Activated T-helper 1 cell treated with anti-CD3 and anti-CD28 coated beads, Interleukin-12 subunit alpha, Interleukin-12 subunit beta, Interleukin-2, Interleukin-4 antibody, amounts not matched to agents 30 ng/mL and 10 ng/mL and 1 ng/mL, durations not matched to agents 14 hours and 24 hours and 36 hours (primary cell): ENCODE results near the gene BBS1. TPM values are rescaled to one million over a fixed set of nuclear protein-coding genes. Genes with fewer than 3 reads are reported as not detected.
"Not testable (repeated sequence)": the region's sequence is repeated elsewhere in the genome, so short reads cannot be mapped to it uniquely, and the experiment has no call there.

Experiments used
- DNase-seq: peaks from one replicate; pipeline ENCODE4 v3.0.0; 2021; ENCODE audit warnings: low spot score
- H3K27ac Mint-ChIP-seq: one replicate; pipeline ENCODE4 v1.8.0; 2021; ENCODE audit warnings: mild to moderate bottlenecking, mixed read lengths
- H3K27me3 Mint-ChIP-seq: one replicate; pipeline ENCODE4 v1.8.0; 2022; ENCODE audit warnings: mild to moderate bottlenecking, moderate library complexity, mixed read lengths; ENCODE audit not compliant: insufficient read depth
- H3K36me3 Mint-ChIP-seq: one replicate; pipeline ENCODE4 v1.8.0; 2021; ENCODE audit warnings: low read depth, mixed read lengths
- H3K4me1 Mint-ChIP-seq: one replicate; pipeline ENCODE4 v1.8.0; 2021; ENCODE audit warnings: low read depth, mixed read lengths
- H3K4me3 Mint-ChIP-seq: one replicate; pipeline ENCODE4 v1.8.0; 2021; ENCODE audit warnings: mild to moderate bottlenecking, moderate library complexity, mixed read lengths
- H3K9me3 Mint-ChIP-seq: one replicate; pipeline ENCODE4 v1.8.0; 2021; ENCODE audit warnings: mixed read lengths
- intact Hi-C: fragments of 100-400 bp; cut with micrococcal nuclease; formaldehyde crosslinking; loops from one replicate; pipeline ENCODE4 v1.15.1; 2024
- total RNA-seq: library from RNA; stranded (reverse); gene quantifications from 2 replicates; pipeline ENCODE4 v1.2.3, GENCODE V29; 2022

Gene BBS1
- total RNA-seq, 1 donor from 2014 or later: 18.1 TPM

DNA sequence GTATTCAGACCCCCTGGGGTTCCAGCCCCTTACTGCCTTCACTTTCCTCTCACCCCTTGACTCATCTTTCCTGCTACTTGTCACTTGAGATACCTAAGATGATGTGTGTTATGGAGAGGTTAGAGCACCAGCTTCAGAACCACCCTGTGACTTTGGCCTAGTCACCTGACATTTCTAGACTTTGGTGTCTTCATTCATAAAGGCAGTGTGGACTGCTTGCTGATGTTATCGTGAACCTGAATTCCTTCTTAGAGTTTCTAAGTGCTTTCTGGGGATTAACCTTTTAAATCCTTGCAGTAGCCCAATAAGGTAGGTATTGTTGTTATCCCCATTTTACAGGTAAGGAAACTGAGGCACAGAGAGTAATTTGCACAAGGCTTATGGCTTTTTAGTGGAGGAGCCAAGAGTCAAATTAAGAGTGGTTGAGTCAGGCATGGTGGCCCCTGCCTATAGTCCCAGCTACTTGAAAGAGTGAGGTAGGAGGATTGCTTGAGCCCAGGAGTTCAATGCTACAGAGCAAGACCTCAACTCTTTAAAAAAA lies 5.1 kb upstream of the BBS1 start:
- intact Hi-C loops: no loop called here
- no peaks in the 10 kb centered on the region for H3K27me3 Mint-ChIP-seq
- peaks cover 17% of the 10 kb centered on the region for H3K36me3 Mint-ChIP-seq
- H3K27ac Mint-ChIP-seq: no peak overlapping the region
- H3K4me3 Mint-ChIP-seq: no peak overlapping the region
- H3K9me3 Mint-ChIP-seq: no peaks in the 10 kb centered on the region
- no peak for DNase-seq
- no peaks in the 10 kb centered on the region for H3K4me1 Mint-ChIP-seq

DNA sequence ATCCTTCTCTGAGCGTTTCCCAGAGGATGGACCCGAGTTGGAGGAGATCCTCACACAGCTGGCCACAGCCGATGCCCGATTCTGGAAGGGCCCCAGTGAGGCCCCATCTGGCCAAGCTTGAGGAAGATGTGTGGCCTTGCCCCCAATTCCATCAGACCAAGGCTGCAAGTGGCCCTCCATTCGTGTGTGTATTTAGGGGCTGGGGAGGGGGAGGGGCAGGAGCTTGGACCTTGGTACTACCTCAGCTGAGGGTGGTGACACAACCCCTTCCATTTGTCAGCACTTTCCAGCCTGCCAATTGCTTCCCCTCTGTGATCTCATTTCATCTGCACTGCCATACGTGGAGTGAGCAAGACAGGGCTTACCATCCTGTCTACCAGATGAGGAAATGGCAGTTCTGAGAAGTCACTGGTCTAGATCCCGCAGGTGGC lies 1.3 kb upstream of the BBS1 start:
- no peak overlapping the region for H3K27ac Mint-ChIP-seq
- DNase-seq: no peak

DNA sequence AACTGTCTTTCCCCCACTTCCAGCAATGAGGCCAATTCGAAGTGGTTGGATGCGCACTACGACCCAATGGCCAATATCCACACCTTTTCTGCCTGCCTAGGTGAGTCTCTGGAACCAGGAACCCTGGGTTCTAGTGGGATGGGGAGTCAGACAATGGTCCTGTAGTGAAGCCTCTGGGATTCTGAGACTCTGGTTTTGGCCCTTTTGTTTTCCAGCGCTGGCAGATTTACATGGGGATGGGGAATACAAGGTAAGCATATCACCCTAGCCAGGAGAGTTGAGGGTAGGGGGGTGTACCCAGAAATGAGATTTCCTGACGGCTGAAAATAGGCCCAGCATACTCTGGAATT lies 530 bp downstream of the BBS1 start:
- no peaks in the 10 kb centered on the region for H3K9me3 Mint-ChIP-seq
- H3K36me3 Mint-ChIP-seq: peaks cover 7% of the 10 kb centered on the region
- peak overlapping the region; percentile 90 for H3K4me3 Mint-ChIP-seq
- intact Hi-C loops: loop anchor here (1.0 to 2.0 kb wide), 4 partner anchors 31 to 167 kb away; partner anchors contain the start of genes ACTN3, DPP3, PELI3 and ZDHHC24
- H3K27ac Mint-ChIP-seq: peak overlapping the region; percentile 61
- no peaks in the 10 kb centered on the region for H3K27me3 Mint-ChIP-seq
- peaks cover 10% of the 10 kb centered on the region for H3K4me1 Mint-ChIP-seq
- DNase-seq: no peak

More for the DNA sequence above, 1.3 kb upstream of the BBS1 start:
- H3K4me1 Mint-ChIP-seq: peaks cover 10% of the 10 kb centered on the region
- no peak overlapping the region for H3K4me3 Mint-ChIP-seq
- intact Hi-C loops: no loop called here
- H3K9me3 Mint-ChIP-seq: no peaks in the 10 kb centered on the region
- H3K36me3 Mint-ChIP-seq: peaks cover 10% of the 10 kb centered on the region
- H3K27me3 Mint-ChIP-seq: no peaks in the 10 kb centered on the region

DNA sequence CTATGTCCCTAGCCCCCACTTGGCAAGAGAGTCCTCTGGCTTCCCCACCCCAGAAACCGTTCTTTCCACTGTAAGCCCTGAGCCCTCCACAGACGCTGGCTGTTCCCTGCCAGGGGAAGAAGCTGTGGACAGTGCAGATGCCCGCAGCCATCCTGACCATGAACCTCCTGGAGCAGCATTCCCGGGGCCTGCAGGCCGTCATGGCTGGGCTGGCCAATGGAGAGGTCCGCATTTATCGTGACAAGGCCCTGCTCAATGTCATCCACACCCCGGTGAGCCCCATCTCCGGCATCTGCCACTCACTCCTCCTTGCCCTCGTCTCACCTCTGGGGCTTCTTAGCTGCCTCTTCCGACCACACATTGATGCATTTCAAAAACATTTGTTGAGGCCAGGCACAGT lies 13.2 kb downstream of the BBS1 start:
- H3K4me3 Mint-ChIP-seq: no peak overlapping the region
- no peaks in the 10 kb centered on the region for H3K9me3 Mint-ChIP-seq
- DNase-seq: no peak
- peaks cover 17% of the 10 kb centered on the region for H3K36me3 Mint-ChIP-seq
- no peaks in the 10 kb centered on the region for H3K27me3 Mint-ChIP-seq
- intact Hi-C loops: no loop called here
- H3K27ac Mint-ChIP-seq: no peak overlapping the region
- peaks cover 5% of the 10 kb centered on the region for H3K4me1 Mint-ChIP-seq

DNA sequence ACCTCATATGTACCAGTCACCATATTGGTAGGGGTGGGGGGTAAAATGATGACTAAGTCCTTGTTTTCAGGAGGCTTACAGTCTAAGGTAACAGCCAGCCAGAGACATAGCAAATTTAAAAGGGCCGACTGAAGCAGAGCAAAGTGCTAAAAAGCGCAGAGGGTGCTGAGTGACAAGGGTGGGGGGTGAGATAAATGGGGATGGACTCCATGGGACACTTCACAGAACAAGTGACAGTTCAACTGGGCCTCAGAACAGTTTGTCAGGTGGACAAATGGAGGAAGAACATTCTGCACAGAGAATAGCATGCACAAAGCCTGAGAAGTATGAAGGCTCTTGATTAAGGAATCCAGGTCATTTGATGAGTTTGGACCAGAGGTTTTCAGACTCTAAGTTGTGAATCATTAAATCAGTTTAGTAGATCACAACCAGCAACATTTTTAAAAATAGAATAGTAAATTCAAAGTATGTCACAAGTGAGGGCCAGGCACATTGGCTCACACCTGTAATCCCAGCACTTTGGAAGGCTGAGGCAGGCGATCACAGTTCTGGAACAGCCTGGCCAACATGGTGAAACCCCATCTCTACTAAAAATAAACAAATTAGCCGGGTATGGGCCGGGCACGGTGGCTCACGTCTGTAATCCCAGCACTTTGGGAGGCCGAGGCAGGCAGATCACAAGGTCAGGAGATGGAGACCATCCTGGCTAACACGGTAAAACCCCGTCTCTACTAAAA lies 14.0 kb downstream of the BBS1 start:
- Mint-ChIP-seq H3K9me3 (no peaks in the 10 kb centered on the region), H3K27me3 (no peaks in the 10 kb centered on the region), H3K36me3 (peaks cover 17% of the 10 kb centered on the region), H3K27ac (no peak overlapping the region), H3K4me3 (no peak overlapping the region), H3K4me1 (peaks cover 5% of the 10 kb centered on the region)
- intact Hi-C loops: no loop called here
- DNase-seq: no peak

DNA sequence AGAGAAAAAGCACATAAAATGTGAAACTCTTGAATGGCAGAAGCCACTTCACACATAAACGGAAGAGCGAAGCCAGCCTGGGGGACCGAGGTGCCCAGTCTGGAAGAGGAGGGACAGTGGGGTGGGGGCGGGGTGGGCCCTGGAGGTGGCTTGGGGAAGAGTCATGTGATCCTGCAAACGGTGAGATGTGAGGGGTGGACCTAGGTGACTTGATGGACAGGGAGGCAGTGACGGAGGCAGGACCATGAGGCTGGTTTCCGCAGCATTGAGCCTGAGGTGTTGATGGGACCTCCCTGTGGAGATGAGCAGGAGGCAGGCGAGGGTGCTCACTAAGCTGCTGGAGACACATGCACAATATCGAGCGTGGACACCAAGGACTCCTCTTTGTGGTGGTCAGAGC lies 18.6 kb downstream of the BBS1 start:
- no peak overlapping the region for H3K27ac Mint-ChIP-seq
- intact Hi-C loops: no loop called here
- no peak overlapping the region for H3K4me3 Mint-ChIP-seq
- H3K36me3 Mint-ChIP-seq: peaks cover 9% of the 10 kb centered on the region
- no peaks in the 10 kb centered on the region for H3K9me3 Mint-ChIP-seq
- no peaks in the 10 kb centered on the region for H3K27me3 Mint-ChIP-seq
- DNase-seq: no peak
- no peaks in the 10 kb centered on the region for H3K4me1 Mint-ChIP-seq

DNA sequence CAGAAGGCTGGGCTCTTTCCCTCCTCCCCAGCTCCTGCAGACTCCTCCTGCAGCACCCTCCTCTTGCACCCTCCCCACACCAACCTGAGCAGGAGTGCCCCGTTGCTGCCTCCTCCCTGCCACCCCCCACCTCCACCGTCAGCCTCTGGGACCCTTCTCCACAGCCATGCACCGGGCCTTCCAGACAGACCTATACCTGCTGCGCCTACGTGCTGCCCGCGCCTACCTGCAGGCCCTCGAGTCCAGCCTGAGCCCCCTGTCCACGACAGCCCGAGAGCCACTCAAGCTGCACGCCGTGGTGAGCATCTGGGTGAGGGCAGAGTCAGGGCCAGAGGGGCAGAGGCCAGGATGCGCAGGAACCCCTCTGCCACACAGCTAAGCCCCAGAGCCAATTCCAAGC lies 19.2 kb downstream of the BBS1 start:
- Mint-ChIP-seq H3K4me1 (no peaks in the 10 kb centered on the region), H3K4me3 (no peak overlapping the region), H3K36me3 (peaks cover 9% of the 10 kb centered on the region), H3K27me3 (no peaks in the 10 kb centered on the region), H3K9me3 (no peaks in the 10 kb centered on the region), H3K27ac (no peak overlapping the region)
- intact Hi-C loops: no loop called here
- DNase-seq: no peak

DNA sequence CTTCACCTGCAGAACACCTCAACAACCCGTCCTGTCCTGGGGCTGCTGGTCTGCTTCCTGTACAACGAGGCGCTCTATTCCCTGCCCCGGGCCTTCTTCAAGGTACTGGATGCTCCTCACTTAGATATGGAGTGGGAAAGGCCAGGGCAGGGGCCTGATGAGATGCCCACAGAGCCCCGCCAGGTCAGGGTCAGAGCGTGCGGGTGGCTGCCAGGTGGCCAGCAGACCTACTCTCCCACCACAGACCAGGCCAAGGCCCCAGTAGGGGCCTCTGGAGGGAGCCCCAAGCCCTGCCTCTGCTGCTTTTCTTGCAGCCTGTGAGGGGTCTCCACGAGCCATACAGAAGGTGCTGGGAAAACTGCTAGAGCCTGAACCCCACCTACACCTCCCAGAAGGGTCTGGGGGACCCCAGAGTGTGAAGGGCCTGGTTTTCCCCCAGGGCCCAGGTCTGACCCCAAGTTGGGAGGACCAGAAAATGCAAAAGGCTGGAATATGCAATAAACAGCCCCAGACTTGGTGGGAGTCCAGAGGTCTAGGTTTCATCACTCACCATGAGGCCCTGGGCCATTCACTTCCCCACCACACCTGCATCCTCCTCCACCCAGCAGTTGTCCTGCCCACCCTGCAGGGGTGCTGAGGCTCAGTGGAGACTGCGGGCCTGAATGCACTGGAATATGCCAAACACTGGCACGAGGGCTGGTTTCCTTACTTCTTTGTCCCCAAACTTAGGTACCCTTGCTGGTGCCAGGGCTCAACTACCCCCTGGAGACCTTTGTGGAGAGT lies 20.7 kb downstream of the BBS1 start:
- Mint-ChIP-seq H3K27me3 (no peaks in the 10 kb centered on the region), H3K4me1 (no peaks in the 10 kb centered on the region), H3K36me3 (peaks cover 15% of the 10 kb centered on the region), H3K27ac (no peak overlapping the region), H3K9me3 (no peaks in the 10 kb centered on the region), H3K4me3 (no peak overlapping the region)
- intact Hi-C loops: no loop called here
- DNase-seq: no peak

DNA sequence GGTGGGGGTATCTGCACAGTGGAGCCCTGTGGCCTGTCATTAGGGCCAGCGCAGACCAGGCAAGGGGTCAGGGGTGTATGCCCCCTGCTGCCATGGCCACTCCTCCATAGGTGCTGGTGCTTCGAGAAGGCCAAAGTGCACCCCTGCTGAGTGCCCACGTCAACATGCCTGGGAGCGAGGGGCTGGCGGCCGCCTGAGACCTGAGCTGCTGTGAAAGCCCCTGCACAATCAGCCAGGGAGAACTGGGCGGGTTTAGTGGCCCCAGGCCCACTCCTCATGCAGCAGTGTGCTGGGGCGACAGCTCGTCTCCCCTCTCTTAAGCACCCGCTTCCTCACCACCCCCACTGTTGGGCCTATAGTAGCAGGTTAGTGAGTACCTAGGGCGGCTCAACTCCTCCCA lies 21.4 kb downstream of the BBS1 start:
- intact Hi-C loops: no loop called here
- H3K36me3 Mint-ChIP-seq: peaks cover 15% of the 10 kb centered on the region
- H3K4me1 Mint-ChIP-seq: no peaks in the 10 kb centered on the region
- H3K9me3 Mint-ChIP-seq: no peaks in the 10 kb centered on the region
- no peaks in the 10 kb centered on the region for H3K27me3 Mint-ChIP-seq
- no peak overlapping the region for H3K27ac Mint-ChIP-seq
- no peak for DNase-seq
- H3K4me3 Mint-ChIP-seq: no peak overlapping the region

DNA sequence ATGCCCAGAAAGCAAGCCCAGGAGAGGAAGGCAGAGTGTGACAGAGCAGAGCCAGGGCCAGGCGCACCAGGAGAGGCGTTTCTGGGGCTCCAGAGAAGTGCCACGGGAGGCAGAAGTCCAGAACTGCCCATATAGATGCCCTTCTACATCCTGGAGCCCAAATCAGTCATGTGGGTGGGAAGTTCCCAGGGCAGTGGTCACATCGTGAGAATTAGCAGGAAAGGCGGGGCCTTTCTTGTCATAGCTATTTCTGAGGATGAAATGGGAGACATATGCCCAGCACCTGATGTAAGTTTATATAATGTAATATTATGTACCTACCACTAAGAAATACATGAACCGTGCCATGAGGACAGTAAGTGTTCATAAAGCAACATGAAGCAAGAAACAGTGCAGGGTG lies 22.3 kb downstream of the BBS1 start:
- H3K4me3 Mint-ChIP-seq: no peak overlapping the region
- H3K27ac Mint-ChIP-seq: no peak overlapping the region
- intact Hi-C loops: no loop called here
- no peaks in the 10 kb centered on the region for H3K9me3 Mint-ChIP-seq
- H3K4me1 Mint-ChIP-seq: no peaks in the 10 kb centered on the region
- H3K27me3 Mint-ChIP-seq: no peaks in the 10 kb centered on the region
- no peak for DNase-seq
- peaks cover 15% of the 10 kb centered on the region for H3K36me3 Mint-ChIP-seq

DNA sequence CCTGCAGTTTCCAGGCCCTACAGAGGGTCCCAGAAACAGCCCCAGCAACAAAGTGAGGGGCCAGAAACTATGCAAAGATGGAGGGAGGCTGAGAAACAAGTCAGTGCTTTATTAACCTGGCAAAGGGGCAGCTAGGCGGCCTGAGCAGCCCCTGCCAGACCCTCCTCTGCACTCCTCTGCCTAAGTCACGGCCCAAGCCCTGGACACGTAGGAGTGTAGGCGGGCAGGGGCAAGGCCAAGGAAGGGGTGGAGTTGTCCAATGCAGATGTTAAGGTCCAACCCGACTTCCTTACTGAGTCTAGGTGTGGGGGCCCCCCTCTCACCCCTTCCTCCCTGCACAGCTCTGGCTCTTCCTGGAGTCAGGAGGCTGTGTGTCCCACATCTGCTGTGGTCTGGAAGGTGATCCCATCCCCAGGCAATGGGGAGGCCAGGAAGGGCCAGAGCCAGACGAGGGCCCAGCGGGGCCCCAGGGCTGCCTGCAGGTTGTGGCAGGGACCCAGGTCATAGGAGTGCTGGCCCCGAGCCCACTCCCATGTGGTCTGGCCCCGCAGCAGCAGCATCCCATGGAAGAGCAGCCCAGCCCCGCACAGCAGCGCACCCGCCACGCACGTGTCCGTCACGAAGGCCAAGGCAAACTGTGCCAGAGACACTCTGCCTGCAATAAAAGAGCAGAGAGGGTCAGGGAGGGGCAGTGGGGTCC lies 28.9 kb downstream of the BBS1 start:
- no peak overlapping the region for H3K4me3 Mint-ChIP-seq

DNA sequence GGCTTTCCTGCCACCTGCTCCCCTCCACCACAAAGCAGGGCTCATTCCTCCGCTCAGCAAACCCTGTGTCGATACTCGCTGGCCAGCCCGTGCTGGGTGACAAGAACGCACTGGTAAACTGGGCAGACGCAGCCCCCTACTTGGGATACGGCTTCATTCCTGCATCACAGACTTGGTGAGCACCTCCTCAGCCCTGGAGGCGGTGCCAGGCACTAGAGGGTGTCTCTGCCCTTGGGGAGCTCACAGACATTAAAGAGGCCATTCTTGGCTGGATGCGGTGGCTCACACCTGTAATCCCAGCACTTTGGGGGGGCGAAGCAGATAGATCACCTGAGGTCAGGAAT lies 29.4 kb downstream of the BBS1 start:
- H3K27me3 Mint-ChIP-seq: no peaks in the 10 kb centered on the region
- H3K4me1 Mint-ChIP-seq: peaks cover 23% of the 10 kb centered on the region
- no peak for DNase-seq
- H3K36me3 Mint-ChIP-seq: peaks cover 31% of the 10 kb centered on the region
- intact Hi-C loops: no loop called here
- H3K27ac Mint-ChIP-seq: no peak overlapping the region
- no peaks in the 10 kb centered on the region for H3K9me3 Mint-ChIP-seq
- H3K4me3 Mint-ChIP-seq: no peak overlapping the region

More for the DNA sequence above, 28.9 kb downstream of the BBS1 start:
- intact Hi-C loops: no loop called here
- Mint-ChIP-seq H3K27ac (no peak overlapping the region), H3K27me3 (no peaks in the 10 kb centered on the region), H3K4me1 (peaks cover 20% of the 10 kb centered on the region), H3K36me3 (peaks cover 31% of the 10 kb centered on the region), H3K9me3 (no peaks in the 10 kb centered on the region)
- no peak for DNase-seq

DNA sequence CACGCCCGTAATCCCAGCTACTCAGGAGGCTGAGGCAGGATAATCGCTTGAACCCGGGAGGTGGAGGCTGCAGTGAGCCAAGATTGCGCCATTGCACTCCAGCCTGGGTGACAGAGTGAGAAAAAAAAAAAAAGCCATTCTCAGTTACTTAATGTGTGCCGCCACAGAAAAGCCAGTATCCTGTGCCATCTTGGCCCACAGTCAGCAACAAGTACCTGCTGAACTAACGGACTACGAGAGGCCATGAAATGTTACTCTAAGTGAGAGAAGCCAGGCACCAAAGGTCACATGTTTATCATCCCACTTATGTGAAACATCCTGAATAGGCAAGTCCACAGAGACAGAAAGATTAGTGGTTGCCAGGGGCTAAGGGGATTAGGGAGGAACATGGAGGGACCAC lies 30.2 kb downstream of the BBS1 start:
- H3K9me3 Mint-ChIP-seq, intact Hi-C loops: not testable (repeated sequence)
- H3K4me1 Mint-ChIP-seq: peaks cover 28% of the 10 kb centered on the region

More for the DNA sequence above, 30.2 kb downstream of the BBS1 start:
- not testable (repeated sequence) for H3K4me3 Mint-ChIP-seq, H3K27ac Mint-ChIP-seq, H3K27me3 Mint-ChIP-seq, DNase-seq
- peaks cover 29% of the 10 kb centered on the region for H3K36me3 Mint-ChIP-seq
